GM23248 (cell line): Measurements from ENCODE around the gene LMCD1. TPM values are rescaled to one million over a fixed set of nuclear protein-coding genes. Genes with fewer than 3 reads are reported as not detected.

Experiments
- DNase-seq: peaks from one replicate; pipeline ENCODE4 v3.0.0-alpha.2; 2015
- H2AFZ ChIP-seq: fragments of 200-600 bp; sonication (generic); 2 replicates; pipeline ENCODE4 v1.6.1; 2016; ENCODE audit warnings: antibody characterized with exemption
- H3F3A ChIP-seq: fragments of 200-600 bp; sonication (generic); 2 replicates; pipeline ENCODE4 v1.6.1; 2016; ENCODE audit warnings: mild to moderate bottlenecking, antibody characterized with exemption, mixed run types; ENCODE audit not compliant: insufficient read depth
- H3K27ac ChIP-seq: fragments of 200-600 bp; sonication (generic); 2 replicates; pipeline ENCODE4 v1.5.1; 2016; ENCODE audit warnings: mild to moderate bottlenecking
- H3K27me3 ChIP-seq: fragments of 200-600 bp; sonication (generic); replicated peaks from 2 replicates; pipeline ENCODE4 v1.6.1; 2016; ENCODE audit warnings: mild to moderate bottlenecking; ENCODE audit not compliant: insufficient read depth
- H3K36me3 ChIP-seq: fragments of 200-600 bp; sonication (generic); 2 replicates; pipeline ENCODE4 v1.6.1; 2016; ENCODE audit warnings: low read depth, mild to moderate bottlenecking
- H3K4me1 ChIP-seq: fragments of 200-600 bp; sonication (generic); 2 replicates; pipeline ENCODE4 v1.6.1; 2016; ENCODE audit warnings: mild to moderate bottlenecking; ENCODE audit not compliant: insufficient read depth
- H3K4me2 ChIP-seq: fragments of 200-600 bp; sonication (generic); one replicate; pipeline ENCODE4 v1.6.1; 2016; ENCODE audit warnings: mild to moderate bottlenecking; ENCODE audit not compliant: unreplicated experiment
- H3K4me3 ChIP-seq: fragments of 200-600 bp; sonication (generic); 2 replicates; pipeline ENCODE4 v1.5.1; 2016; ENCODE audit warnings: mild to moderate bottlenecking
- H3K79me2 ChIP-seq: fragments of 200-600 bp; sonication (generic); 2 replicates; pipeline ENCODE4 v1.6.1; 2016; ENCODE audit warnings: mild to moderate bottlenecking; ENCODE audit not compliant: insufficient read depth
- H3K9ac ChIP-seq: fragments of 200-600 bp; sonication (generic); 2 replicates; pipeline ENCODE4 v1.6.1; 2016; ENCODE audit warnings: mild to moderate bottlenecking
- H3K9me2 ChIP-seq: fragments of 200-600 bp; sonication (generic); 2 replicates; pipeline ENCODE4 v1.6.1; 2016; ENCODE audit warnings: mixed run types, mild to moderate bottlenecking, moderate library complexity; ENCODE audit not compliant: insufficient read depth
- H3K9me3 ChIP-seq: fragments of 200-600 bp; sonication (generic); one replicate; pipeline ENCODE4 v1.6.1; 2017; ENCODE audit warnings: low read depth
- H4K20me1 ChIP-seq: fragments of 200-600 bp; sonication (generic); 2 replicates; pipeline ENCODE4 v1.6.0; 2016; ENCODE audit not compliant: insufficient read depth
- EZH2 ChIP-seq: fragments of 200-600 bp; sonication (generic); IDR thresholded peaks from 2 replicates; pipeline ENCODE4 v1.6.1; 2018; ENCODE audit warnings: antibody characterized with exemption, mild to moderate bottlenecking; ENCODE audit not compliant: insufficient read depth, poor library complexity, severe bottlenecking
- EZH2phosphoT487 ChIP-seq: fragments of 200-600 bp; sonication (generic); IDR thresholded peaks from 2 replicates; pipeline ENCODE4 v1.6.1; 2018; ENCODE audit warnings: antibody characterized with exemption, moderate library complexity, mild to moderate bottlenecking, low read depth; ENCODE audit not compliant: insufficient read depth
- WGBS, 2 experiments: methylation state at CpG; one replicate each; pipeline ENCODE4 v1.1.6; 2015 to 2017; ENCODE audit warnings: low lambda C conversion rate in 2 of 2, low coverage in 1 of 2; ENCODE audit errors: missing lambda C conversion rate in 2 of 2; 5-methylcytosine and 5-hydroxymethylcytosine counted together
- in situ Hi-C: fragments of 300-500 bp; cut with MboI; formaldehyde crosslinking; loops from 2 replicates; pipeline ENCODE4 v1.15.0; 2020
- polyA plus RNA-seq: library from polyadenylated mRNA; unstranded; fragments of >200 nt; fragmentation: Nextera tagmentation; extraction: Ambion mirVana; gene quantifications from 2 replicates; pipeline ENCODE4 v1.2.1, GENCODE V29; 2016
- total RNA-seq: library from RNA; depleted of rRNA; stranded (reverse); fragments of >200 nt; shearing (Covaris generic); gene quantifications from 2 replicates; pipeline ENCODE4 v1.2.3, GENCODE V29; 2014

The LMCD1 gene
- total and polyA plus RNA-seq, 2 experiments from 2014 or later: 187 to 259 TPM

DNA sequence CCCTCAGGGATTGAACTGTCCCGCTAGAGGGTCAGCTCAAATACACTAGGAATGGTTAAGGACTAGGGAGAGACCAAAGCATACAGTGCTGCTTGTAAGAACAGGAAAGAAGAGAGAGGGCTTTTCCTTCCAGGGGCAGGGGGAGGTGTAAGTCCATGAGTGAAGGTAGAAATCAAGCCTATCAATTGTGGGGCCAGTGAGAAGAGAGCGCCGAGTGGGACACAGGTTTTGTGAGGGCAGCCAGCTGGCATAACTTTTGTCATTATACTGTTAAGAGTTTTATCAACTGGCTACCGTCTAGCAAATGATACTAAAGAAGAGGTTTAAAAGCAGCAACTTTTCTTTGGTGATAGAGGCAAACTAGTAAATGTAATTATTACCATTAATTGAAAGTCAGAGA lies 45.0 kb downstream of the LMCD1 start:
- Histone ChIP-seq H3K9me2 (no peaks in the 10 kb centered on the region), H3K4me2 (no peak overlapping the region), H3K4me3 (no peak overlapping the region), H3K9ac (no peak overlapping the region), H3K36me3 (peaks cover 77% of the 10 kb centered on the region), H3K27ac (no peak overlapping the region), H3K9me3 (no peaks in the 10 kb centered on the region), H3K27me3 (no peaks in the 10 kb centered on the region), H2AFZ (no peak overlapping the region), H3F3A (peaks cover 31% of the 10 kb centered on the region; the same call in 1 of the 2 replicates), H4K20me1 (no peaks in the 10 kb centered on the region), H3K4me1 (no peaks in the 10 kb centered on the region), H3K79me2 (no peaks in the 10 kb centered on the region)
- DNase-seq: no peak
- TF ChIP-seq EZH2phosphoT487 (no peak), EZH2 (no peak)
- 89 to 98% methylated on average over 4 of the region's 4 CpGs for WGBS, 2 experiments
- in situ Hi-C loops: no loop called here

DNA sequence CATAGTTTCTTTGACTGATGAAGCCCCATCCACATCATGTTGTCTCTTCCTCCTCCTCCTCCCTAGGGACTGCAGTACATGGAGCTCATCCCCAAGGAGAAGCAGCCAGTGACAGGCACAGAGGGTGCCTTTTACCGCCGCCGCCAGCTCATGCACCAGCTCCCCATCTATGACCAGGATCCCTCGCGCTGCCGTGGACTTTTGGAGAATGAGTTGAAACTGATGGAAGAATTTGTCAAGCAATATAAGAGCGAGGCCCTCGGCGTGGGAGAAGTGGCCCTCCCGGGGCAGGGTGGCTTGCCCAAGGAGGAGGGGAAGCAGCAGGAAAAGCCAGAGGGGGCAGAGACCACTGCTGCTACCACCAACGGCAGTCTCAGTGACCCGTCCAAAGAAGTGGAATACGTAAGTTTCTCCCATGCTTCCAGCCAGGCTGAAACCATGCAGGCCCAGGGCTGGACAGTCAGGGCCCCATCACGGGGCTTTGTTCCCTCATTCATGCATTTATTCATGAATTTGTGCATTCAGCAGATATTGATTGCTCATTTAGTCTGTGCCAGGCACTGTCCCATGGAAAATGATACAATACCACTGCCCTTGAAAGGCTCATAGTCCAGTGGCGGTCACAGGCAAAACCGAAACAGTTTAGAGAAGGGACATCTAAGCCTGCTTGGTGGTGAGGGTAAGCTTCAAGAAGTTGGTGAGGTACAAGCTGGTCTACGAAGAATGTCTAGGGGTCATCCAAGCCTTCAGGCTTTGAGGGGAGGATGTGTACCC lies 47.1 kb downstream of the LMCD1 start:
- TF ChIP-seq EZH2phosphoT487: no peak
- no peak for TF ChIP-seq EZH2
- in situ Hi-C loops: no loop called here

DNA sequence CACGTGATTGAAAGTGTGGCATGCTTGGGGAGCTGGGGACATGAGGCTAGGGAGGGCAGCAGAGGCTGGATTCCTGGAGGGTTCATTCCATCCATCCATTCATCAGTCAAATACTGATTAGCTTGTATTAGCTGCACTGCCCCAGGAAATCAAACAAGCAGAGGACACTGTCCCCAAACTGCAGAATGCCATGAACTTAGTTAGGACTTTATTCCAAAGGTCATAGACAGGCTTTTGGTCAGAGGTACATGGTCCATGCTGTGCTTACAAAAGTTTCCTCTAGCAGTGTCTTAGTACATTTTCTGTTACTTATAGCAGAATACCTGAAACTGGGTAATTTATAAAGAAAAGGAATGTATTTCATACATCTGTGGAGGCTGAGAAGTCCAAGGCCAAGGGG lies 47.7 kb downstream of the LMCD1 start:
- 85% methylated on average over 1 of the region's 1 CpG for WGBS, 2 experiments
- no peaks in the 10 kb centered on the region for H4K20me1 ChIP-seq
- H3K79me2 ChIP-seq: no peaks in the 10 kb centered on the region
- peaks cover 31% of the 10 kb centered on the region; the same call in 1 of the 2 replicates for H3F3A ChIP-seq
- TF ChIP-seq EZH2phosphoT487: no peak
- no peak for TF ChIP-seq EZH2
- H3K9me3 ChIP-seq: no peaks in the 10 kb centered on the region
- no peak for DNase-seq
- no peaks in the 10 kb centered on the region for H3K9me2 ChIP-seq
- no peak overlapping the region for H3K4me3 ChIP-seq
- no peak overlapping the region for H3K27ac ChIP-seq
- no peaks in the 10 kb centered on the region for H3K27me3 ChIP-seq
- no peak overlapping the region for H3K9ac ChIP-seq
- in situ Hi-C loops: no loop called here
- no peak overlapping the region for H2AFZ ChIP-seq
- no peak overlapping the region for H3K4me2 ChIP-seq
- H3K36me3 ChIP-seq: peaks cover 75% of the 10 kb centered on the region
- H3K4me1 ChIP-seq: peaks cover under 1% of the 10 kb centered on the region; the same call in 1 of the 2 replicates

More for the DNA sequence above, 47.1 kb downstream of the LMCD1 start:
- H3K4me3 ChIP-seq: no peak overlapping the region
- no peak overlapping the region for H3K9ac ChIP-seq
- no peak overlapping the region for H3K4me2 ChIP-seq
- no peaks in the 10 kb centered on the region for H4K20me1 ChIP-seq
- no peaks in the 10 kb centered on the region for H3K4me1 ChIP-seq
- H3K36me3 ChIP-seq: peaks cover 76% of the 10 kb centered on the region
- H2AFZ ChIP-seq: no peak overlapping the region
- peaks cover 31% of the 10 kb centered on the region; the same call in 1 of the 2 replicates for H3F3A ChIP-seq
- WGBS, 2 experiments: 93% methylated on average over 17 of the region's 17 CpGs
- H3K9me3 ChIP-seq: no peaks in the 10 kb centered on the region
- H3K27me3 ChIP-seq: no peaks in the 10 kb centered on the region
- no peaks in the 10 kb centered on the region for H3K79me2 ChIP-seq
- no peak overlapping the region for H3K27ac ChIP-seq
- no peak for DNase-seq
- no peaks in the 10 kb centered on the region for H3K9me2 ChIP-seq

DNA sequence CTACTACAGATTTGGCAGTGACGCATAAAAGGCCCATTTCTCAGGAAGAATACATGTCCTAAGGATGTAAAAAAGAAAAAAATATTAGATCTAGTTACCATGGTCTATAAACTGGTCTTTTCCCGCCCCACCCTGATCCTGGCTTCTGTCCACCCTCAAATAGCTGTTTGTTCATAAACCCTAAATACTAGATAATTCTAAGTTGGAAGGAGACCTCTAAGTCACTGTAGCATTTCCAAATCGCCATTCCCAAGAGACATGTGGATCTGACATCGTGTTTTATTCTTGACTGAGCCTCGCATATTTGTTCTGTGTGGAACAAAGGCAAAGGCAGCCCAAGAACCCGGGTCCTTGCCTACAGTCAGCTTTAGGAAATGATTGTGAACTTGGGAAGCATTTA lies 49.0 kb downstream of the LMCD1 start:
- Histone ChIP-seq H3K4me3 (no peak overlapping the region), H4K20me1 (no peaks in the 10 kb centered on the region), H3K36me3 (peaks cover 62% of the 10 kb centered on the region; the same call in 1 of the 2 replicates), H3K4me2 (no peak overlapping the region), H3K27me3 (no peaks in the 10 kb centered on the region), H2AFZ (no peak overlapping the region), H3K79me2 (no peaks in the 10 kb centered on the region), H3F3A (peaks cover 24% of the 10 kb centered on the region), H3K27ac (no peak overlapping the region), H3K4me1 (peaks cover 13% of the 10 kb centered on the region; the same call in 1 of the 2 replicates), H3K9me2 (no peaks in the 10 kb centered on the region), H3K9ac (no peak overlapping the region), H3K9me3 (no peaks in the 10 kb centered on the region)
- DNase-seq: no peak
- 43 to 44% methylated on average over 6 of the region's 6 CpGs for WGBS, 2 experiments
- in situ Hi-C loops: no loop called here
- TF ChIP-seq EZH2 (no peak), EZH2phosphoT487 (no peak)
